Stomach (tissue), 9 donors: Measurements from ENCODE around the gene CSNK1G1. TPM values are rescaled to one million over a fixed set of nuclear protein-coding genes. Genes with fewer than 3 reads are reported as not detected.
A peak's percentile ranks its signal among the peaks of the same experiment; 100 is the strongest.

ENCODE experiments used
- DNase-seq, 2 donors: peaks; one replicate each; pipeline versions ENCODE4 v3.0.0 to v3.0.0-alpha.2; 2013 to 2019
- H3K27ac ChIP-seq, 5 donors: fragments of 200-600 bp in 4 of 5; sonication (generic) in 4 of 5; one replicate each; pipeline ENCODE4 v1.5.1; 2013 to 2019; ENCODE audit warnings: mild to moderate bottlenecking in 1 of 5, moderate library complexity in 1 of 5
- H3K27me3 ChIP-seq, 3 donors: fragments of 200-600 bp; sonication (generic); one replicate each; pipeline ENCODE4 v1.5.1; 2017 to 2019; ENCODE audit warnings: mixed run types in 1 of 3
- H3K36me3 ChIP-seq, 4 donors: fragments of 200-600 bp; sonication (generic); 1 replicate in 3 of 4; 2 replicates in 1 of 4; pipeline ENCODE4 v1.5.1; 2016 to 2019
- H3K4me1 ChIP-seq, 4 donors: fragments of 200-600 bp; sonication (generic); one replicate each; pipeline ENCODE4 v1.5.1; 2016 to 2019
- H3K4me3 ChIP-seq, 4 donors: fragments of 200-600 bp; sonication (generic) in 3 of 4; one replicate each; pipeline ENCODE4 v1.5.1; 2016 to 2019; ENCODE audit warnings: mild to moderate bottlenecking in 1 of 4
- H3K9me3 ChIP-seq, 4 donors: fragments of 200-600 bp; sonication (generic); one replicate each; pipeline ENCODE4 v1.5.1; 2016 to 2019
- CTCF ChIP-seq, 7 experiments: fragments of 450-650 bp in 4 of 7; fragments of 200-600 bp in 3 of 7; sonication (generic) in 3 of 7; IDR thresholded peaks; one replicate each; pipeline ENCODE4 v1.5.1; 2016 to 2019; ENCODE audit warnings: antibody characterized with exemption in 7 of 7, control low read depth in 2 of 7, mild to moderate bottlenecking in 1 of 7
- EP300 ChIP-seq: sonication (generic); formaldehyde crosslinking; IDR thresholded peaks from one replicate; pipeline ENCODE4 v1.6.1; 2017; ENCODE audit warnings: antibody characterized with exemption
- POLR2A ChIP-seq, 4 donors: fragments of 450-650 bp; IDR thresholded peaks; one replicate each; pipeline ENCODE4 v1.6.1; 2016; ENCODE audit warnings: antibody characterized with exemption in 4 of 4, control low read depth in 2 of 4, mild to moderate bottlenecking in 1 of 4, moderate library complexity in 1 of 4
- POLR2AphosphoS5 ChIP-seq, 3 donors: sonication (generic); formaldehyde crosslinking; IDR thresholded peaks; one replicate each; pipeline ENCODE4 v1.6.1; 2016; ENCODE audit warnings: antibody characterized with exemption in 3 of 3
- WGBS, 5 donors: extraction: QIAGEN DNeasy Blood & Tissue Kit in 3 of 5; methylation state at CpG; one replicate each; pipeline versions ENCODE4 v1.1.5 to v1.1.7; 2013 to 2018; 5-methylcytosine and 5-hydroxymethylcytosine counted together
- intact Hi-C: fragments of 100-400 bp; cut with DNase I; formaldehyde crosslinking; loops from one replicate; pipeline ENCODE4 v1.15.1; 2023; ENCODE audit warnings: low total_unique reads
- polyA plus RNA-seq, 3 donors: library from polyadenylated mRNA; stranded (reverse); fragments of 200-250 nt; gene quantifications; one replicate each; pipeline ENCODE4 v1.2.3, GENCODE V29; 2013
- total RNA-seq, 5 donors: library from RNA; depleted of rRNA; stranded (reverse); fragments of >200 nt; gene quantifications; one replicate each; pipeline versions ENCODE4 v1.1.0 to v1.2.3, GENCODE V29; 2014 to 2016
- donor health status: healthy with polysubstance abuse.
- donor health status: Bipolar disorder and iron deficiency.
- donor health status: healthy.

CSNK1G1 gene
- total and polyA plus RNA-seq, 8 donors = 2.4 to 63.1 (median 5.4) TPM

GRCh38 chr15:64146520-64146884 is 209.5 kb downstream of the CSNK1G1 start:
- H3K9me3 ChIP-seq = no peaks in the 10 kb centered on the region
- WGBS, 5 donors = 75 to 84% (median 77%) methylated on average over 3 of the region's 3 CpGs
- peaks cover 0 to 9% (median 6%) of the 10 kb centered on the region in 3 donors for H3K27me3 ChIP-seq
- no peak for DNase-seq
- intact Hi-C loops = no loop called here
- TF ChIP-seq CTCF (IDR thresholded peaks at IDR 0.05) = no peak
- TF ChIP-seq POLR2A (IDR thresholded peaks at IDR 0.05) = no peak
- TF ChIP-seq POLR2AphosphoS5 (IDR thresholded peaks at IDR 0.05) = no peak
- no peak for TF ChIP-seq EP300
- H3K36me3 ChIP-seq = peaks cover 14 to 48% (median 47%) of the 10 kb centered on the region in 4 donors
- H3K4me1 ChIP-seq = peaks cover 5 to 13% (median 9%) of the 10 kb centered on the region in 4 donors
- no peak overlapping the region for H3K27ac ChIP-seq
- H3K4me3 ChIP-seq = no peak overlapping the region

- TF ChIP-seq EP300 (no peak), POLR2AphosphoS5 (IDR thresholded peaks at IDR 0.05) (no peak), POLR2A (IDR thresholded peaks at IDR 0.05) (no peak), CTCF (IDR thresholded peaks at IDR 0.05) (no peak)
- H3K27ac ChIP-seq = no peak overlapping the region
- intact Hi-C loops = no loop called here
- no peaks in the 10 kb centered on the region for H3K9me3 ChIP-seq
- WGBS, 5 donors = 55 to 78% (median 59%) methylated on average over 4 to 6 of the region's 6 CpGs
- peaks cover 16 to 52% (median 51%) of the 10 kb centered on the region in 4 donors for H3K36me3 ChIP-seq
- H3K4me1 ChIP-seq = peaks cover under 1 to 9% (median 4%) of the 10 kb centered on the region in 4 donors
- no peak for DNase-seq
- H3K27me3 ChIP-seq = peaks cover 0 to 4% (median 2%) of the 10 kb centered on the region in 3 donors
- H3K4me3 ChIP-seq = no peak overlapping the region
Observed at GRCh38 chr15:64146041-64146440, 209.9 kb downstream of the CSNK1G1 start.

DNA sequence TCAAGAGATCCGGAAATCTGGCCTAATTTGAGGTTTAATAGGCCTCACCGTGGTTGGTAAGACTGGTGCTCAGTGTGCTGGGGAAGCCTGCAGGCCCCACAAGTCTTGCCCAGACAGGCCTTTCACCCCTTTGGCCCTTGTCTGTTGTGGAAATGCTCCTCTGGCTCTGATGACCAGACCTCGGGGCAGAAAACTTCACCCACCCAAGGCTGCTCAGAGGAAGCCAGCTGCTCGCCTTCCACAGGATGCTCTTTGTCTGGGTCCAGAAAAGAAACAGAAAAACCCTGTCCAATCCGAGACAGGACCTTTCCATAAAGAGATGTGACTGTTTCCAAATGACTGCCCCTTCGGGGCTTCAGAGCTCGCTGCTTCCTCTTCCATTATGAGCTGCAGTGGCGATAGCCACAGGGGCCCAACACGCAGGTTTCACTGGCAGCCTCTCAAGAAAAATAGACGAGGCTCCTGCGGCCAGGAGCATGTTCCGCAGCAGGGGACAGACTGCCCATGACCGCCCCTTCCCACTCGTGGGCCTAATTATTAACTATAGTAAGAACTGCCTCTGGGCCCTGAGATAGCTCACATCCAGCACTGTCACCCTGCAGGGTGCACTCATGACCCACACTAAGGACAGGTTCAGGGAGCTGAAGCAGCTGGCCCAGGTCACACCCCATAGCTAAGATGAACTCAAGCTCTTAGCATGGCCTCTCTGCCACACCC is 211.2 kb downstream of the CSNK1G1 start:
- no peak for TF ChIP-seq CTCF (IDR thresholded peaks at IDR 0.05)
- TF ChIP-seq POLR2AphosphoS5 (IDR thresholded peaks at IDR 0.05) = no peak
- no peak for TF ChIP-seq EP300
- no peak for TF ChIP-seq POLR2A (IDR thresholded peaks at IDR 0.05)
- peak in 1 of 2 donors; percentile 30 for DNase-seq
- Histone ChIP-seq H3K4me3 (no peak overlapping the region), H3K4me1 (no peaks in the 10 kb centered on the region), H3K27me3 (no peaks in the 10 kb centered on the region), H3K27ac (no peak overlapping the region), H3K36me3 (peaks cover 16 to 62% (median 60%) of the 10 kb centered on the region in 4 donors), H3K9me3 (no peaks in the 10 kb centered on the region)
- intact Hi-C loops = no loop called here
- 84 to 94% (median 87%) methylated on average over 10 to 14 of the region's 14 CpGs for WGBS, 5 donors

DNA sequence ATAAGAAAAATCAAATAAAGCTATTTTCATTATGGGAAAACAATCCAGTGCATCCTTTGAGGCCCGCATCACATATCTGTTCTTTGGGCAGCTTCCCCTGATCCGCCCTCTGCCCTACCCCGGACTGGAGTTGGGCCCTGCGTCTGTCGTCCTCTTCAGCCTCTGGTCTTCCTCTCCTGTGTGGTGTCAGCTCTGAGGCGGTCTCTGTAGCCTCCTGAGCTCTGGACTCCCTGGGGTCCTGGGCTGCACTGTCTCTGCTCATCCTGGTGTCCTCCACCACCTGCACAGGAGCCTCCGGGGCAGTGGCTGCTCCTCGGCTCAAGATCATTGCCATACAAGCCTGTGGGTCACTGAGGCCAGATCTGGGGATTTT is 211.8 kb downstream of the CSNK1G1 start:
- no peak for DNase-seq
- Histone ChIP-seq H3K4me3 (no peak overlapping the region), H3K27ac (no peak overlapping the region), H3K36me3 (peaks cover 16 to 62% (median 60%) of the 10 kb centered on the region in 4 donors), H3K9me3 (no peaks in the 10 kb centered on the region), H3K27me3 (no peaks in the 10 kb centered on the region), H3K4me1 (no peaks in the 10 kb centered on the region)
- TF ChIP-seq CTCF (IDR thresholded peaks at IDR 0.05) (no peak), EP300 (no peak), POLR2AphosphoS5 (IDR thresholded peaks at IDR 0.05) (no peak), POLR2A (IDR thresholded peaks at IDR 0.05) (no peak)
- WGBS, 5 donors = 80 to 90% (median 84%) methylated on average over 7 to 8 of the region's 8 CpGs
- intact Hi-C loops = no loop called here
